ENCODE results near the gene ZMYM4.

DNA sequence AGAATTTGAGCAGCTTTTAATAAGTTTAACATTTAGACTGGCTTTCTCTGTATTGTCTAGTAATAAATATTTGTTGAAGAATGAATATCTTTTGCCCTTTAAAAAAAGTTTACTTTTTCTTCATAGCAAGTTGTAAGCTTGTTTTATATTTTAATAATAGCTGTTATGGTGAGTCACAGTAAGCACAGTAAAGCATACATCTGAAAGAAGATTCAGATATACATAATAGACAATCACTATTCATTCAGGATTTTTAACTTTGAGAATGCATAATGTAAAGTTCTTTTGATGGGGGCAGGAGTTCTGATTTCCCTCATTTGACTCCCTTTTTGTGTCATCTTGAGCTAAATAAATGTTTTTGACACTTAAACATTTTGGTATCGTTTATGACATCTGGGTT lies 66.0 kb downstream of the ZMYM4 start:
- TF ChIP-seq TAF1 (IDR thresholded peaks at IDR 0.05; ENCODE audit: borderline replicate concordance, low read depth, low read length) = no peak
- TF ChIP-seq, protein P1, sequence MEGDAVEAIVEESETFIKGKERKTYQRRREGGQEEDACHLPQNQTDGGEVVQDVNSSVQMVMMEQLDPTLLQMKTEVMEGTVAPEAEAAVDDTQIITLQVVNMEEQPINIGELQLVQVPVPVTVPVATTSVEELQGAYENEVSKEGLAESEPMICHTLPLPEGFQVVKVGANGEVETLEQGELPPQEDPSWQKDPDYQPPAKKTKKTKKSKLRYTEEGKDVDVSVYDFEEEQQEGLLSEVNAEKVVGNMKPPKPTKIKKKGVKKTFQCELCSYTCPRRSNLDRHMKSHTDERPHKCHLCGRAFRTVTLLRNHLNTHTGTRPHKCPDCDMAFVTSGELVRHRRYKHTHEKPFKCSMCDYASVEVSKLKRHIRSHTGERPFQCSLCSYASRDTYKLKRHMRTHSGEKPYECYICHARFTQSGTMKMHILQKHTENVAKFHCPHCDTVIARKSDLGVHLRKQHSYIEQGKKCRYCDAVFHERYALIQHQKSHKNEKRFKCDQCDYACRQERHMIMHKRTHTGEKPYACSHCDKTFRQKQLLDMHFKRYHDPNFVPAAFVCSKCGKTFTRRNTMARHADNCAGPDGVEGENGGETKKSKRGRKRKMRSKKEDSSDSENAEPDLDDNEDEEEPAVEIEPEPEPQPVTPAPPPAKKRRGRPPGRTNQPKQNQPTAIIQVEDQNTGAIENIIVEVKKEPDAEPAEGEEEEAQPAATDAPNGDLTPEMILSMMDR (IDR thresholded peaks at IDR 0.05) = no peak
